D721Med (cell line): ENCODE data around the gene AKR7A2.

Experiments
- DNase-seq: peaks from one replicate; pipeline ENCODE4 v3.0.0; 2011; ENCODE audit warnings: low spot score; ENCODE audit not compliant: insufficient read length
- FAIRE-seq: peaks from 2 replicates; lab custom pipeline; 2011; peaks lifted over from hg19 to GRCh38; lab: Jason Lieb, UNC
- CTCF ChIP-seq: IDR thresholded peaks from 2 replicates; pipeline ENCODE4 v1.5.1; 2012; ENCODE audit warnings: mild to moderate bottlenecking, control low read depth; ENCODE audit not compliant: insufficient read depth; ENCODE audit errors: missing control alignments

AKR7A2 gene

DNA sequence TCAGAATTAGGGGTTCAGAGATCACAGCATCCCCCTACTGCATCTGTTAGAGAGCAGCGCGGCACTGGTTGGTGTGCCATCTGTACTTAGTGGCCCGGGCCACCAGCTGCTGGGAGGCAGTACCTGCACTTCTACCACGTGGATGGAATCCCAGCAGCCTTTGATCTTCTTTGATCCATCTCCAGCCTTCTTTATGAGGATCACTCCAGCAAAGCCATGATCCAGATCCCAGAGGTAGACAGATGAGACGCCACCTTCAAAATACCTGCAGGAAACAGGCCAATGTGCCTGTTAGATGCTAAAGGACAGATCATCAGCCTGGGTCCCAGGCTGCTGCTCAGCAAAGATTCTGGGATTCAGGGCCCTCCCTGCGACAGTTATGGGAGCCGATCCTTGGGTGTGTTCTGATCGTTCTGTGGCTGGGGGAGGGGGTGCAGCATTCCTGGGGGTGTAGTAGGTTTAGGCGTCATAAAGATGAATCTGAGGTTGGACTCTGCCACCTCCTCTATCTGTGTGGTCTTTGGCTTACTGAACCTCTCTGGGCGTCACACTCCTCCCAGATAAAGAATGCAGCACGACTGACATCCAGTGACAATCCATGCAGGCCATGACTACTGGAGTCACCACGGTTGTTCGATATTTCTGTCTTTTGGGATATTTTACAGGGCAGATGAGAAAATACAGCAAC, 45.5 kb upstream of the AKR7A2 start:
- no peak for DNase-seq
- FAIRE-seq: no peak
- no peak for TF ChIP-seq CTCF

DNA sequence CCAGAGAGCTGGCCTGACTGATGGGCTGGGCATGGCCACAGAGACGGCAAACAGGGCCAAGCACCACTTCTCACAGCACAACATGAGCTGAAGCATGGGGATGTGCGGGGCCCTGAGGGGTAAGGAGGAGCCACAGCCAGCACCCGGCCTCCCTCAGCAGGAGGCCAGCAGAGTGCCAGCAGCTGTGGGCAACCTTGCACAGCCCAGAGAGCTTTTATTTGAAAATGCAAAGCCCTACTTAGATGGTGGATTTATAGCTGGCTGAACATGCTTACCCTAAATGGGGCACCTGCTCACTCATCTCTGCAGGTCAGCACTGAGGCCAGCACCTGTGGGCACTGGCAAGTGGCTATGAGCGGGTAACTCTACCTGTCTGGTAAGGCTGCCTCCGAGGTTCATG, 44.3 kb upstream of the AKR7A2 start:
- no peak for DNase-seq
- no peak for TF ChIP-seq CTCF
- FAIRE-seq: no peak

- FAIRE-seq (no peak), DNase-seq (no peak)
- no peak for TF ChIP-seq CTCF
Observed at GRCh38 chr1:19354531-19354981, 42.6 kb upstream of the AKR7A2 start.

- no peak for TF ChIP-seq CTCF
- no peak for DNase-seq
- FAIRE-seq: no peak
Observed at GRCh38 chr1:19353596-19353995, 41.7 kb upstream of the AKR7A2 start.

GRCh38 chr1:19352839-19353238, 40.9 kb upstream of the AKR7A2 start:
- no peak for TF ChIP-seq CTCF
- no peak for DNase-seq
- FAIRE-seq: no peak

DNA sequence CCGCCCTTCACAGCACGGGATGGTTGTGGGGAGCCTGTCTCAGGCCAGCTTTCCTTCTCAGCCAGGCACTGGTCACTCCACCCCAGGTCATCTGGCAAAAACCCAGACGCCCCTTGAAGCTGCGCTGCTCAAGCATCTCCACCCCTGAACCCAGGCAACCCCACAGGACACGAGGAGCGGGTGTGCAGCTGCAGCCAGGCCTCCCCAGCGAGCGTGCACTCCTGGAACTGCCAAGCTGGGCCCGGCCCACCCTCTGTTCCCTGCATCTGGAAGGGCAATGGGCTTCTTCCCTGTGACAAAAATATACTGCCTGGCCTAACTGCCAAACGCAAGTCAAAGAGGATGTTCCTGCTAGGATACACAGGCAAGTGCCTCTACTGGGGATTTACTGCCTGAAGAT, 39.9 kb upstream of the AKR7A2 start:
- DNase-seq: no peak
- FAIRE-seq: no peak
- TF ChIP-seq CTCF: no peak

DNA sequence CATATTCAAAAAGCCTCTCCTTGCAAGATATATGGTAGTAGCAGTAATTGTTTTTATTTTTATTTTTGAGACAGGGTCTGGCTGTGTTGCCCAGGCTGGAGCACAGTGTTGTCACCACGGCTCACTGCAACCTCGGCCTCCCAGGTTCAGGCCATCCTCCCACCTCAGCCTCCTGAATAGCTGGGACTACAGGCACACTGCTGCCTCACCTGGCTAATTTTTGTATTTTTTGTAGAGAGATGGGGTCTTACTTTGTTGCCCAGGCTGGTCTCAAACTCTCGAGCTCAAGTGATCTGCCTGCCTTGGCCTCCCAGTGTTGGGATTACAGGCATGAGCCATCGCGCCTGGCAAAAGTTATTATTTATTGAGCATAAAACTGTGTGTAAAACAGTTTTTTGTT, 38.6 kb upstream of the AKR7A2 start:
- no peak for FAIRE-seq
- no peak for TF ChIP-seq CTCF

More for the DNA sequence above, 38.6 kb upstream of the AKR7A2 start:
- DNase-seq: no peak
